ENCODE results near the gene GJC1. TPM values are rescaled to one million over a fixed set of nuclear protein-coding genes. Genes with fewer than 3 reads are reported as not detected.

GJC1 gene
- total RNA-seq, 1 donor from 2014 or later, result 60.9 TPM

DNA sequence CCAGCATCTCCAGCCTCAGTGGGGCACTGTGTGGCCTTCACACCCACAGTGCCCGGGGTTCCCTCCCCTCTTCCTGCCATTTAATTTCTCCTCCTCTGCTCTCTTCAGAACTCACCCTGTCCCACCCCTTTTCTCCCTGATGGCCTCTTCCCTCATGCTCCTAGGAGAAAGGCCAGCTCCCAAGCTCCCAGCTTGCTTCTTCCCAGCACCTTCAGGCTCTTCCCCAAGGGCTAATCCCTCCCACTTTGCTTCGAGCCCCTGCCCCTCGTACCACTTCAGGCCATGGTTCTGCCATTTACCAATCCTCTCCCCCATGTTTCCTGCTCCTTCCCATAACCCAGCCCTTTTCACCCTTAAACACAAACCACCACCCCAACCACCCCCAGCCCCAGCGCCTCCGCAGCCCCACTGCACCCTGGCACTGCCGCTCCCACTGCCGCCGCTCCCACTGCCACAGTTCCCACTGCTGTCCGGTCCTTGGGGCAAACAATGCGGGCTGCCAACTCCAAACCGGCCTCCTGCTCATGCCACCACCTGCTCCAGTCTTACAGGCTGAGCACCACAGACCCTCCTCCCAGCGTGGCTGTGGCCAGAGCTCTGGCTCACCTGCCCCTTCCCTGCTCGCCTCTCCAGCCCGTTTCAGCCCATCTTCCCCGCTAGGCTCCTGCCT is 42.7 kb downstream of the GJC1 start:
- Mint-ChIP-seq H3K9me3 (ENCODE audit: unreplicated experiment) (peaks cover 8% of the 10 kb centered on the region), H3K36me3 (ENCODE audit: unreplicated experiment) (no peaks in the 10 kb centered on the region), H3K4me1 (ENCODE audit: low read depth, unreplicated experiment) (peaks cover 1% of the 10 kb centered on the region), H3K27ac (ENCODE audit: unreplicated experiment) (peak overlapping the region; percentile 22), H3K27me3 (ENCODE audit: unreplicated experiment) (peaks cover 17% of the 10 kb centered on the region), H3K4me3 (ENCODE audit: unreplicated experiment) (no peak overlapping the region)
- TF ChIP-seq, protein P1, sequence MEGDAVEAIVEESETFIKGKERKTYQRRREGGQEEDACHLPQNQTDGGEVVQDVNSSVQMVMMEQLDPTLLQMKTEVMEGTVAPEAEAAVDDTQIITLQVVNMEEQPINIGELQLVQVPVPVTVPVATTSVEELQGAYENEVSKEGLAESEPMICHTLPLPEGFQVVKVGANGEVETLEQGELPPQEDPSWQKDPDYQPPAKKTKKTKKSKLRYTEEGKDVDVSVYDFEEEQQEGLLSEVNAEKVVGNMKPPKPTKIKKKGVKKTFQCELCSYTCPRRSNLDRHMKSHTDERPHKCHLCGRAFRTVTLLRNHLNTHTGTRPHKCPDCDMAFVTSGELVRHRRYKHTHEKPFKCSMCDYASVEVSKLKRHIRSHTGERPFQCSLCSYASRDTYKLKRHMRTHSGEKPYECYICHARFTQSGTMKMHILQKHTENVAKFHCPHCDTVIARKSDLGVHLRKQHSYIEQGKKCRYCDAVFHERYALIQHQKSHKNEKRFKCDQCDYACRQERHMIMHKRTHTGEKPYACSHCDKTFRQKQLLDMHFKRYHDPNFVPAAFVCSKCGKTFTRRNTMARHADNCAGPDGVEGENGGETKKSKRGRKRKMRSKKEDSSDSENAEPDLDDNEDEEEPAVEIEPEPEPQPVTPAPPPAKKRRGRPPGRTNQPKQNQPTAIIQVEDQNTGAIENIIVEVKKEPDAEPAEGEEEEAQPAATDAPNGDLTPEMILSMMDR (IDR thresholded peaks at IDR 0.05; ENCODE audit: partially characterized antibody, unreplicated experiment), result no peak
- DNase-seq, result no peak

DNA sequence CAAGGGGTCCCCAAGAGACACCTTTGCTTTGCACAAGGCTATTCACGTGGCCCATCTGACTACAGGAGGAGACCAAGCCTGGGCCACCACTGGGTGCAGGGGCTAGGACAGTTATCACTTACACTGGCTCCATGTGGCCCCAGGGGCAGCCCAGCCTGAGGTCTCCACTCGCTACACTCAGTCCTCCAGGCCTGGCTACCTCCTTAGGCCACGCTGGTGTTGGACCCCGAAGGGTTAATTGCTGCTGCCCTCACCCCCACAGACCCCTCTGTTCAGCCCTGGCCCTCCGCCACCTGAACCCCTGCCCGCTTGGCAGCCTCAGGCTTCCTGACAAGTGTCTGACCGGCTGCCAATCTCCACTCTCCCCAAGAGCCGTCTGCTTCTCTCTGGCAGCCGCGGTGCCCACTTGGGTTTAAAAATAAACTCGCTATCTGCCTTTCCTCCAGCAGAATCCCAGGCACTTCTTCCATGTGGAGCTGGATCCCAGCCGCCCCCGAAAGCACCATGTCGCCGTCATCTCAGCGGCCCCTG is 43.5 kb downstream of the GJC1 start:
- peaks cover 9% of the 10 kb centered on the region for H3K4me1 Mint-ChIP-seq (ENCODE audit: low read depth, unreplicated experiment)
- DNase-seq, result no peak
- H3K27ac Mint-ChIP-seq (ENCODE audit: unreplicated experiment), result no peak overlapping the region
- no peaks in the 10 kb centered on the region for H3K36me3 Mint-ChIP-seq (ENCODE audit: unreplicated experiment)
- H3K27me3 Mint-ChIP-seq (ENCODE audit: unreplicated experiment), result peaks cover 25% of the 10 kb centered on the region
- no peak overlapping the region for H3K4me3 Mint-ChIP-seq (ENCODE audit: unreplicated experiment)
- TF ChIP-seq, protein P1 (IDR thresholded peaks at IDR 0.05; ENCODE audit: partially characterized antibody, unreplicated experiment), result no peak
- H3K9me3 Mint-ChIP-seq (ENCODE audit: unreplicated experiment), result peaks cover 15% of the 10 kb centered on the region

DNA sequence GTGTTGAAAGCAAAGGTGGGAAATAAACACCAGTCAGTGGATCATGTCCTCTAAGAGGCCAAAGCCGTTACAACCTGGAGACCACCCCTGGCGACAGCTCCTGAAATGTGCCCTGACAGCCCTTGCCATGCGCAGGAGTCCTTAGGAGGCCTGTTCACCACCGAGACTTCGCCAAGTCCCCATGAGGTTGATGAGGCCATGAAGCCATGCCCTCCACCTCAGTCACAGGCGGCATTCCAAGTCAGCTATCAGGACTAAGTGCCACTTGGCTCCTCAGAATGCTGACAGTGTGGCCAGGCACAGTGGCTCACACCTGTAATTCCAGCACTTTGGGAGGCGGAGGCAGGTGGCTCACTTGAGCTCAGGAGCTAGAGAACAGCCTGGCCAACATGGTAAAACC is 44.2 kb downstream of the GJC1 start:
- peaks cover 15% of the 10 kb centered on the region for H3K9me3 Mint-ChIP-seq (ENCODE audit: unreplicated experiment)
- H3K4me1 Mint-ChIP-seq (ENCODE audit: low read depth, unreplicated experiment), result peaks cover 9% of the 10 kb centered on the region
- no peak for DNase-seq
- H3K27ac Mint-ChIP-seq (ENCODE audit: unreplicated experiment), result no peak overlapping the region
- H3K36me3 Mint-ChIP-seq (ENCODE audit: unreplicated experiment), result no peaks in the 10 kb centered on the region
- H3K4me3 Mint-ChIP-seq (ENCODE audit: unreplicated experiment), result no peak overlapping the region
- TF ChIP-seq, protein P1 (IDR thresholded peaks at IDR 0.05; ENCODE audit: partially characterized antibody, unreplicated experiment), result no peak
- H3K27me3 Mint-ChIP-seq (ENCODE audit: unreplicated experiment), result peaks cover 28% of the 10 kb centered on the region

- peak overlapping the region; percentile 36 for H3K4me3 Mint-ChIP-seq (ENCODE audit: unreplicated experiment)
- H3K27me3 Mint-ChIP-seq (ENCODE audit: unreplicated experiment), result peaks cover 35% of the 10 kb centered on the region
- no peaks in the 10 kb centered on the region for H3K36me3 Mint-ChIP-seq (ENCODE audit: unreplicated experiment)
- no peak for DNase-seq
- TF ChIP-seq, protein P1 (IDR thresholded peaks at IDR 0.05; ENCODE audit: partially characterized antibody, unreplicated experiment), result no peak
- H3K9me3 Mint-ChIP-seq (ENCODE audit: unreplicated experiment), result peaks cover 24% of the 10 kb centered on the region
- H3K4me1 Mint-ChIP-seq (ENCODE audit: low read depth, unreplicated experiment), result peaks cover 13% of the 10 kb centered on the region
- peak overlapping the region; percentile 59 for H3K27ac Mint-ChIP-seq (ENCODE audit: unreplicated experiment)
Measured at GRCh38 chr17:44782326-44782850, 47.7 kb downstream of the GJC1 start.
